Subcutaneous adipose tissue (tissue), 4 donors: Measurements from ENCODE around the gene BRSK2. TPM values are rescaled to one million over a fixed set of nuclear protein-coding genes. Genes with fewer than 3 reads are reported as not detected.

Experiments
- CTCF ChIP-seq: fragments of 450-650 bp; IDR thresholded peaks from one replicate; pipeline ENCODE4 v1.5.1; 2016; ENCODE audit warnings: low read depth, mild to moderate bottlenecking, control low read depth, antibody characterized with exemption, moderate library complexity
- total RNA-seq, 4 donors: library from RNA; depleted of rRNA; stranded (reverse); fragments of >200 nt; gene quantifications; one replicate each; pipeline ENCODE4 v1.1.0, GENCODE V29; 2016

The BRSK2 gene
- total RNA-seq, 4 donors from 2014 or later = 0.22 to 0.49 TPM; not detected in 2

- TF ChIP-seq CTCF = no peak
Measured at GRCh38 chr11:1436468-1437039, 46.8 kb downstream of the BRSK2 start.

- TF ChIP-seq CTCF = no peak
Measured at GRCh38 chr11:1437500-1437899, 47.8 kb downstream of the BRSK2 start.

- no peak for TF ChIP-seq CTCF
Measured at GRCh38 chr11:1438261-1438966, 48.7 kb downstream of the BRSK2 start.

- no peak for TF ChIP-seq CTCF
Measured at GRCh38 chr11:1438967-1439330, 49.2 kb downstream of the BRSK2 start.

GRCh38 chr11:1439341-1439740 lies 49.6 kb downstream of the BRSK2 start:
- no peak for TF ChIP-seq CTCF

GRCh38 chr11:1440066-1440465 lies 50.3 kb downstream of the BRSK2 start:
- no peak for TF ChIP-seq CTCF

- TF ChIP-seq CTCF = no peak
Measured at GRCh38 chr11:1440496-1440895, 50.8 kb downstream of the BRSK2 start.
